Measurements from ENCODE around the gene SCN8A.

- TF ChIP-seq, protein P1, sequence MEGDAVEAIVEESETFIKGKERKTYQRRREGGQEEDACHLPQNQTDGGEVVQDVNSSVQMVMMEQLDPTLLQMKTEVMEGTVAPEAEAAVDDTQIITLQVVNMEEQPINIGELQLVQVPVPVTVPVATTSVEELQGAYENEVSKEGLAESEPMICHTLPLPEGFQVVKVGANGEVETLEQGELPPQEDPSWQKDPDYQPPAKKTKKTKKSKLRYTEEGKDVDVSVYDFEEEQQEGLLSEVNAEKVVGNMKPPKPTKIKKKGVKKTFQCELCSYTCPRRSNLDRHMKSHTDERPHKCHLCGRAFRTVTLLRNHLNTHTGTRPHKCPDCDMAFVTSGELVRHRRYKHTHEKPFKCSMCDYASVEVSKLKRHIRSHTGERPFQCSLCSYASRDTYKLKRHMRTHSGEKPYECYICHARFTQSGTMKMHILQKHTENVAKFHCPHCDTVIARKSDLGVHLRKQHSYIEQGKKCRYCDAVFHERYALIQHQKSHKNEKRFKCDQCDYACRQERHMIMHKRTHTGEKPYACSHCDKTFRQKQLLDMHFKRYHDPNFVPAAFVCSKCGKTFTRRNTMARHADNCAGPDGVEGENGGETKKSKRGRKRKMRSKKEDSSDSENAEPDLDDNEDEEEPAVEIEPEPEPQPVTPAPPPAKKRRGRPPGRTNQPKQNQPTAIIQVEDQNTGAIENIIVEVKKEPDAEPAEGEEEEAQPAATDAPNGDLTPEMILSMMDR (IDR thresholded peaks at IDR 0.05; ENCODE audit: poor library complexity), result no peak
- no peak for TF ChIP-seq EZH2 (IDR thresholded peaks at IDR 0.05; ENCODE audit: borderline replicate concordance)
- TF ChIP-seq EZH2phosphoT487 (IDR thresholded peaks at IDR 0.05; ENCODE audit: low read depth, severe bottlenecking, unreplicated experiment), result no peak
Measured at GRCh38 chr12:51777973-51778372, 186.9 kb downstream of the SCN8A start.
